Measurements from ENCODE around the gene IFFO2. TPM values are rescaled to one million over a fixed set of nuclear protein-coding genes. Genes with fewer than 3 reads are reported as not detected.

IFFO2 gene
- total and polyA plus RNA-seq, 2 donors (not counting 1 experiment from before 2014, with no cell fraction given) = 5.8 to 10.4 TPM

DNA sequence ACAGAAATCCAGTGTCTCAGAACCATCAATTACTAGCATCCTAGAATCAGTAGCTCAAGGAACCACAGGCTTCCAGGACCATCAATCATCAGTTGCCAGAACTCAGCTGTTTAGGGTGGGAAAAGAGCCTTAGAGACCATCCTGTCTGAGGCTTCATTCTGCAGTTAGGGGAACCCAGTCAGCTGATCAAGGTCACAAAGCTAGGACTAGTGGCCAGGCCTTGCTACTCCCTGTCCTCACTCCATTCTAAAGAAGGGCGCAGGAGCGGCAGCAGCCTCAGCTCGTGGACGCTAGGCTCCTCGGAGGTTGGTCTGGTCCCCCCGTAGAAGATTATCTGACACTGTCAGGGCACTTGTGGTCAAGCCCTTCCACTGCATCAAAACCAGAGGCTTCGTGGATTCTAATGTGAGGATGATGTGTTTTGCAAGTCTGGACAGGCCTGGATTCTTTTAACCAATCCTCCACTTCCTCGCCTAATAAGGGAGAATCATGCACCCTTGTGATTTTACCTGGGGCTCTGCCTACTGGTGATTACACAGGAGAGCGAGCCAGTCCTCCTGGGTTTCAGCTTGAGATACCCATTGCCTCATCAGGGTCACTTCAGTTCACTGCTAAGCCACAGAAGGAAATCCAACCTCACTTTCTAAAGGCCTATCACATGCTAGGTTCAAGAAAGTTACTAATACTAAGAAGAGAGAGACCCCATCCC is 41.7 kb upstream of the IFFO2 start:
- Histone ChIP-seq H3K4me3 (replicated peaks in 1 of 4; ENCODE audit: control extremely low read depth in 1 of 4, insufficient read depth in 1 of 4, low read depth in 3 of 4, low read length in 4 of 4) (no peak overlapping the region), H3K27me3 (ENCODE audit: control insufficient read depth, insufficient read depth, low read length) (peaks cover 5% of the 10 kb centered on the region), H3K36me3 (ENCODE audit: control insufficient read depth, insufficient read depth, low read length) (no peaks in the 10 kb centered on the region), H2AFZ (ENCODE audit: low read length) (no peak overlapping the region), H3K4me2 (ENCODE audit: extremely low read depth, insufficient read depth, low read length) (no peak overlapping the region), H3K9ac (ENCODE audit: insufficient read depth, low read length) (no peak overlapping the region), H3K4me1 (ENCODE audit: control insufficient read depth, extremely low read depth, insufficient read depth, low read length) (no peaks in the 10 kb centered on the region), H3K9me3 (ENCODE audit: control insufficient read depth, insufficient read depth, low read depth, low read length) (no peaks in the 10 kb centered on the region), H3K27ac (ENCODE audit: insufficient read depth, low read length) (no peak overlapping the region), H3K79me2 (ENCODE audit: control insufficient read depth, insufficient read depth, low read length) (no peaks in the 10 kb centered on the region), H4K20me1 (ENCODE audit: control insufficient read depth, extremely low read depth, insufficient read depth, low read length) (no peaks in the 10 kb centered on the region)
- no peak for TF ChIP-seq EZH2 (IDR thresholded peaks at IDR 0.05; ENCODE audit: low read length, missing control alignments)
- TF ChIP-seq, protein P1, sequence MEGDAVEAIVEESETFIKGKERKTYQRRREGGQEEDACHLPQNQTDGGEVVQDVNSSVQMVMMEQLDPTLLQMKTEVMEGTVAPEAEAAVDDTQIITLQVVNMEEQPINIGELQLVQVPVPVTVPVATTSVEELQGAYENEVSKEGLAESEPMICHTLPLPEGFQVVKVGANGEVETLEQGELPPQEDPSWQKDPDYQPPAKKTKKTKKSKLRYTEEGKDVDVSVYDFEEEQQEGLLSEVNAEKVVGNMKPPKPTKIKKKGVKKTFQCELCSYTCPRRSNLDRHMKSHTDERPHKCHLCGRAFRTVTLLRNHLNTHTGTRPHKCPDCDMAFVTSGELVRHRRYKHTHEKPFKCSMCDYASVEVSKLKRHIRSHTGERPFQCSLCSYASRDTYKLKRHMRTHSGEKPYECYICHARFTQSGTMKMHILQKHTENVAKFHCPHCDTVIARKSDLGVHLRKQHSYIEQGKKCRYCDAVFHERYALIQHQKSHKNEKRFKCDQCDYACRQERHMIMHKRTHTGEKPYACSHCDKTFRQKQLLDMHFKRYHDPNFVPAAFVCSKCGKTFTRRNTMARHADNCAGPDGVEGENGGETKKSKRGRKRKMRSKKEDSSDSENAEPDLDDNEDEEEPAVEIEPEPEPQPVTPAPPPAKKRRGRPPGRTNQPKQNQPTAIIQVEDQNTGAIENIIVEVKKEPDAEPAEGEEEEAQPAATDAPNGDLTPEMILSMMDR (conservative IDR thresholded peaks at IDR 0.05 in 1 of 2, IDR thresholded peaks at IDR 0.05 in 1 of 2; ENCODE audit: low read depth in 1 of 2, low read length in 2 of 2) = no peak
- peak in 1 of 2 donors; percentile 60 for DNase-seq (ENCODE audit: low read depth in 2 of 2)

DNA sequence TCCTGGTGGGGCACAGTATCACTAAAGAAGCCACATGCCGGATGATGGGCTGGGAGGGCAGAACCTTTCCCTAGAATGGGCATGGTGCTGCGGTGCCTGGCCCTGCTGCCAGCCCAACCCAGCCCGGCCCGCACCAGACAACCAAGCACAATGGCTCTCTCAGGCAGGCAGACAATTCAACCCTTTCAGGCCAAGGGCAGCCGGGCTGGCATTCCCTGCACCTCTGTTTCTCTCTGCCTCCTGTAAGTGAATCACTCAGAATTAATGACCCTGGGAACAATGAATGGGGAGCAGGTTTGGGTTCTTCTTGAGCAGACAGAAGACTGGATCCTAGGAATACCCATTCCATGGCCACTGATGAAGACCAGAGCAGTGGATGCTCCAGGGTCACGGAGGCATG is 41.0 kb upstream of the IFFO2 start:
- H3K36me3 ChIP-seq (ENCODE audit: control insufficient read depth, insufficient read depth, low read length) = no peaks in the 10 kb centered on the region
- no peaks in the 10 kb centered on the region for H4K20me1 ChIP-seq (ENCODE audit: control insufficient read depth, extremely low read depth, insufficient read depth, low read length)
- no peak overlapping the region for H2AFZ ChIP-seq (ENCODE audit: low read length)
- H3K9me3 ChIP-seq (ENCODE audit: control insufficient read depth, insufficient read depth, low read depth, low read length) = no peaks in the 10 kb centered on the region
- H3K9ac ChIP-seq (ENCODE audit: insufficient read depth, low read length) = no peak overlapping the region
- no peak overlapping the region for H3K4me3 ChIP-seq (replicated peaks in 1 of 4; ENCODE audit: control extremely low read depth in 1 of 4, insufficient read depth in 1 of 4, low read depth in 3 of 4, low read length in 4 of 4)
- no peaks in the 10 kb centered on the region for H3K79me2 ChIP-seq (ENCODE audit: control insufficient read depth, insufficient read depth, low read length)
- peaks cover 8% of the 10 kb centered on the region for H3K27me3 ChIP-seq (ENCODE audit: control insufficient read depth, insufficient read depth, low read length)
- H3K4me2 ChIP-seq (ENCODE audit: extremely low read depth, insufficient read depth, low read length) = no peak overlapping the region
- TF ChIP-seq, protein P1 (conservative IDR thresholded peaks at IDR 0.05 in 1 of 2, IDR thresholded peaks at IDR 0.05 in 1 of 2; ENCODE audit: low read depth in 1 of 2, low read length in 2 of 2) = no peak
- TF ChIP-seq EZH2 (IDR thresholded peaks at IDR 0.05; ENCODE audit: low read length, missing control alignments) = no peak
- DNase-seq (ENCODE audit: low read depth in 2 of 2) = no peak
- no peaks in the 10 kb centered on the region for H3K4me1 ChIP-seq (ENCODE audit: control insufficient read depth, extremely low read depth, insufficient read depth, low read length)
- H3K27ac ChIP-seq (ENCODE audit: insufficient read depth, low read length) = no peak overlapping the region

DNA sequence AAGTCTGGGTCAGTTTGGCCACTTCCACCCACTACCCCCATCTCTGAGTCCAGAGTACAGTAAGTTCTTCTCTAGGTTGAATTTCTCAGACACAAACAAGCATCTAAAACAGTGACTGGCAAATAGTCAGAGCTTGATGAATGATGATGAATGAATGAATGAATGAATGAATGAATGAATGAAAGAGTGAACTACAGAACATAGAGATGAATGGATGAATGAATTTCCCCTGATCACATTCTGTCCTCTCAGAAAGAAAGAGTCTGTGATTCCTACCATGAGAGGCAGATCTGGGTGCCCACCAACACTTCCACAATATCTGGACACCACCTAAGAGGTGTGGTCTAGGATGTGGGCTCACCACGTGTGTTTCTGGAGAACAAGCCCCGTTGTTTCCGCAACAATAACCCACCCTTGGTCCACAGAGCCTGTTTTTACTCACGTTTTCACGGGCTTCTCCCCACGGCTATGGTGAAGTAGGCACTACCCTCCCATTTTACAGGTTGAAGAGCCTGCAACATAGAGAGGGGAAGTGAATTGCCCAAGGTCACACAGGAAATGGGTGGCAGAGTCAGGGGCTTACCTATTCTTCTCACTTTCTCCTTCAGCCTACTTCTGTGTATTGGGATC is 40.2 kb upstream of the IFFO2 start:
- DNase-seq (ENCODE audit: low read depth in 2 of 2) = no peak
- no peaks in the 10 kb centered on the region for H3K36me3 ChIP-seq (ENCODE audit: control insufficient read depth, insufficient read depth, low read length)
- H4K20me1 ChIP-seq (ENCODE audit: control insufficient read depth, extremely low read depth, insufficient read depth, low read length) = no peaks in the 10 kb centered on the region
- no peak overlapping the region for H3K4me2 ChIP-seq (ENCODE audit: extremely low read depth, insufficient read depth, low read length)
- no peak overlapping the region for H2AFZ ChIP-seq (ENCODE audit: low read length)
- no peak overlapping the region for H3K9ac ChIP-seq (ENCODE audit: insufficient read depth, low read length)
- peaks cover 8% of the 10 kb centered on the region for H3K27me3 ChIP-seq (ENCODE audit: control insufficient read depth, insufficient read depth, low read length)
- no peak overlapping the region for H3K4me3 ChIP-seq (replicated peaks in 1 of 4; ENCODE audit: control extremely low read depth in 1 of 4, insufficient read depth in 1 of 4, low read depth in 3 of 4, low read length in 4 of 4)
- H3K9me3 ChIP-seq (ENCODE audit: control insufficient read depth, insufficient read depth, low read depth, low read length) = no peaks in the 10 kb centered on the region
- no peak overlapping the region for H3K27ac ChIP-seq (ENCODE audit: insufficient read depth, low read length)
- no peaks in the 10 kb centered on the region for H3K79me2 ChIP-seq (ENCODE audit: control insufficient read depth, insufficient read depth, low read length)
- TF ChIP-seq, protein P1 (conservative IDR thresholded peaks at IDR 0.05 in 1 of 2, IDR thresholded peaks at IDR 0.05 in 1 of 2; ENCODE audit: low read depth in 1 of 2, low read length in 2 of 2) = no peak
- TF ChIP-seq EZH2 (IDR thresholded peaks at IDR 0.05; ENCODE audit: low read length, missing control alignments) = no peak
- H3K4me1 ChIP-seq (ENCODE audit: control insufficient read depth, extremely low read depth, insufficient read depth, low read length) = no peaks in the 10 kb centered on the region
